Osteoblast (primary cell): ENCODE results near the gene CNGA1. TPM values are rescaled to one million over a fixed set of nuclear protein-coding genes. Genes with fewer than 3 reads are reported as not detected.

ENCODE experiments used
- DNase-seq: peaks from one replicate; pipeline ENCODE4 v3.0.0; 2011; ENCODE audit warnings: low spot score, mixed read lengths; ENCODE audit not compliant: insufficient read length; ENCODE audit errors: missing footprints
- H2AFZ ChIP-seq: 2 replicates; pipeline ENCODE4 v1.6.0; 2011; ENCODE audit warnings: mild to moderate bottlenecking, low read length
- H3K27ac ChIP-seq: 2 replicates; pipeline ENCODE4 v1.5.1; 2011; ENCODE audit warnings: mild to moderate bottlenecking, low read depth, low read length, moderate library complexity
- H3K27me3 ChIP-seq: 2 replicates; pipeline ENCODE4 v1.6.0; 2012; ENCODE audit warnings: mild to moderate bottlenecking, control low read depth, inconsistent platforms, low read length, moderate library complexity; ENCODE audit not compliant: insufficient read depth
- H3K36me3 ChIP-seq: 2 replicates; pipeline ENCODE4 v1.5.1; 2011; ENCODE audit warnings: mild to moderate bottlenecking, low read length, control low read depth, moderate library complexity; ENCODE audit not compliant: insufficient read depth
- H3K4me1 ChIP-seq: 2 replicates; pipeline ENCODE4 v1.5.1; 2011; ENCODE audit warnings: mild to moderate bottlenecking, low read length, control low read depth, moderate library complexity; ENCODE audit not compliant: insufficient read depth
- H3K4me2 ChIP-seq: 2 replicates; pipeline ENCODE4 v1.6.0; 2011; ENCODE audit warnings: mild to moderate bottlenecking, low read length; ENCODE audit not compliant: insufficient read depth
- H3K4me3 ChIP-seq: fragments of 200-600 bp; sonication (generic); 3 replicates; pipeline ENCODE4 v1.5.1; 2012; ENCODE audit warnings: mild to moderate bottlenecking, low read length, inconsistent platforms; ENCODE audit not compliant: insufficient read depth
- H3K79me2 ChIP-seq: 2 replicates; pipeline ENCODE4 v1.6.0; 2012; ENCODE audit warnings: mild to moderate bottlenecking, low read length, control low read depth, inconsistent platforms; ENCODE audit not compliant: insufficient read depth
- H3K9me3 ChIP-seq: 2 replicates; pipeline ENCODE4 v1.5.1; 2011; ENCODE audit warnings: low read depth, low read length, control low read depth
- H4K20me1 ChIP-seq: 2 replicates; pipeline ENCODE4 v1.6.0; 2012; ENCODE audit warnings: mild to moderate bottlenecking, low read length, control low read depth; ENCODE audit not compliant: insufficient read depth
- total RNA-seq: library from RNA; depleted of rRNA; stranded (reverse); fragments of >200 nt; gene quantifications from 2 replicates; pipeline ENCODE4 v1.2.3, GENCODE V29; 2012
- TF ChIP-seq, protein P1 (sequence below): IDR thresholded peaks from 2 replicates; pipeline ENCODE4 v1.5.1; 2011; ENCODE audit warnings: mild to moderate bottlenecking, low read depth, low read length, moderate library complexity; ENCODE audit errors: extremely low read depth

The CNGA1 gene
- total RNA-seq, 1 donor, result not detected

DNA sequence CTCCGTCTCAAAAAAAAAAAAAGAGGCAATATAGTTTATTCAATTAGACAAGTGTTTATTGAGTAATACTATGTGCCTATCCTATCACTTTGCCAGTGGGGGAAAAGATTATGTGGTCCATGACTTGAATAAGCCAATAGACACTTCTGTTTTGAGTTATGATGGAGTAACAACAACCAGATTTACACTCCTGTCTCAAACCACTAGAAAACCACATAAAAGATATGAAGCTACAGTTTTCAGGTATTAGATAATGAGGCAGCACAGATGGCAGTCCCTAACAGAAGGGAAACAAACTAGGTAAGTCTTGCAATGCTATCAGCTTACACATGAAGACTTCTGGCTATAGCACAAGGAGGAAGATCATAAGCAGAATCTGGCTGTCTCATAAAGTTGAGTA is 124.6 kb downstream of the CNGA1 start:
- TF ChIP-seq, protein P1, sequence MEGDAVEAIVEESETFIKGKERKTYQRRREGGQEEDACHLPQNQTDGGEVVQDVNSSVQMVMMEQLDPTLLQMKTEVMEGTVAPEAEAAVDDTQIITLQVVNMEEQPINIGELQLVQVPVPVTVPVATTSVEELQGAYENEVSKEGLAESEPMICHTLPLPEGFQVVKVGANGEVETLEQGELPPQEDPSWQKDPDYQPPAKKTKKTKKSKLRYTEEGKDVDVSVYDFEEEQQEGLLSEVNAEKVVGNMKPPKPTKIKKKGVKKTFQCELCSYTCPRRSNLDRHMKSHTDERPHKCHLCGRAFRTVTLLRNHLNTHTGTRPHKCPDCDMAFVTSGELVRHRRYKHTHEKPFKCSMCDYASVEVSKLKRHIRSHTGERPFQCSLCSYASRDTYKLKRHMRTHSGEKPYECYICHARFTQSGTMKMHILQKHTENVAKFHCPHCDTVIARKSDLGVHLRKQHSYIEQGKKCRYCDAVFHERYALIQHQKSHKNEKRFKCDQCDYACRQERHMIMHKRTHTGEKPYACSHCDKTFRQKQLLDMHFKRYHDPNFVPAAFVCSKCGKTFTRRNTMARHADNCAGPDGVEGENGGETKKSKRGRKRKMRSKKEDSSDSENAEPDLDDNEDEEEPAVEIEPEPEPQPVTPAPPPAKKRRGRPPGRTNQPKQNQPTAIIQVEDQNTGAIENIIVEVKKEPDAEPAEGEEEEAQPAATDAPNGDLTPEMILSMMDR, result no peak
- H3K4me2 ChIP-seq, result no peak overlapping the region
- H3K4me1 ChIP-seq, result no peaks in the 10 kb centered on the region
- no peak overlapping the region for H3K27ac ChIP-seq
- no peaks in the 10 kb centered on the region for H3K9me3 ChIP-seq
- peaks cover 69% of the 10 kb centered on the region for H3K36me3 ChIP-seq
- H4K20me1 ChIP-seq, result no peaks in the 10 kb centered on the region
- H3K27me3 ChIP-seq, result no peaks in the 10 kb centered on the region
- no peaks in the 10 kb centered on the region for H3K79me2 ChIP-seq
- H2AFZ ChIP-seq, result no peak overlapping the region
- no peak for DNase-seq
- no peak overlapping the region for H3K4me3 ChIP-seq

Other genes with a start within 250 kb of the CNGA1 start
- gene CORIN, start 178.6 kb downstream of the CNGA1 start, total RNA-seq, result 0.36 and 0.88 TPM in 2 replicates
- 5.8 and 10.0 TPM in 2 replicates for gene NFXL1, start 102.1 kb downstream of the CNGA1 start, total RNA-seq
- gene NIPAL1, start 91 bp upstream of the CNGA1 start, total RNA-seq, result under 0.01 and 0.29 TPM in 2 replicates
- 0.59 and 0.72 TPM in 2 replicates for gene TXK, start 117.6 kb upstream of the CNGA1 start, total RNA-seq